ENCODE measurements around the gene RNF186.

DNA sequence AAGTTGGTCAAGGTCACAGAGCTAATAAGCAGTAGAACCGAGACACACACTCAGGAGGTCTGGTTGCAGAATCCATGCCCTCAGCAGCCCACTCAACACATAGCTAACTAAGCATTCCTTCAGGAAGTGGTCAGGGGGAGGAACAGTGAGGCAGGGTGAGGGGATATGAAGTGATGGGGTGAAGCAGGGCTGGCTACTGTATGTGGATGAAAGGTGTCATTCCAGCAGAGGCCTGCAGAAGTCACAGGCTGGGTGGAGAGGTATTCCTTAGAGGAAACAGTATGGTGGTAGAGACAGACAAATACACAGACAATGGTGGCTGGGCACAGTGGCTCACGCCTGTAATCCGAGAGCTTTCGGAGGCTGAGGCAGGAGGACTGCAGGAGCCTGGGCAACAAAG is 29.4 kb downstream of the RNF186 start:
- no peak for TF ChIP-seq FOXM1 (IDR thresholded peaks at IDR 0.05; ENCODE audit: borderline replicate concordance)
- no peak for TF ChIP-seq ZNF384 (IDR thresholded peaks at IDR 0.05)
- TF ChIP-seq, protein P1, sequence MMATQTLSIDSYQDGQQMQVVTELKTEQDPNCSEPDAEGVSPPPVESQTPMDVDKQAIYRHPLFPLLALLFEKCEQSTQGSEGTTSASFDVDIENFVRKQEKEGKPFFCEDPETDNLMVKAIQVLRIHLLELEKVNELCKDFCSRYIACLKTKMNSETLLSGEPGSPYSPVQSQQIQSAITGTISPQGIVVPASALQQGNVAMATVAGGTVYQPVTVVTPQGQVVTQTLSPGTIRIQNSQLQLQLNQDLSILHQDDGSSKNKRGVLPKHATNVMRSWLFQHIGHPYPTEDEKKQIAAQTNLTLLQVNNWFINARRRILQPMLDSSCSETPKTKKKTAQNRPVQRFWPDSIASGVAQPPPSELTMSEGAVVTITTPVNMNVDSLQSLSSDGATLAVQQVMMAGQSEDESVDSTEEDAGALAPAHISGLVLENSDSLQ (IDR thresholded peaks at IDR 0.05): no peak
- TF ChIP-seq FOXA1 (IDR thresholded peaks at IDR 0.05): no peak
- no peak for TF ChIP-seq SUZ12 (IDR thresholded peaks at IDR 0.05)
- no peak for TF ChIP-seq HDGF (IDR thresholded peaks at IDR 0.05; ENCODE audit: borderline replicate concordance)
- TF ChIP-seq SP1 (IDR thresholded peaks at IDR 0.05): no peak
- no peak for TF ChIP-seq L3MBTL2 (conservative IDR thresholded peaks at IDR 0.05)
- no peak for TF ChIP-seq LEF1 (IDR thresholded peaks at IDR 0.05; ENCODE audit: borderline replicate concordance)
- TF ChIP-seq NFRKB (IDR thresholded peaks at IDR 0.05): no peak

All from HEK293T (cell line).